ENCODE measurements around the gene TRAM2.

DNA sequence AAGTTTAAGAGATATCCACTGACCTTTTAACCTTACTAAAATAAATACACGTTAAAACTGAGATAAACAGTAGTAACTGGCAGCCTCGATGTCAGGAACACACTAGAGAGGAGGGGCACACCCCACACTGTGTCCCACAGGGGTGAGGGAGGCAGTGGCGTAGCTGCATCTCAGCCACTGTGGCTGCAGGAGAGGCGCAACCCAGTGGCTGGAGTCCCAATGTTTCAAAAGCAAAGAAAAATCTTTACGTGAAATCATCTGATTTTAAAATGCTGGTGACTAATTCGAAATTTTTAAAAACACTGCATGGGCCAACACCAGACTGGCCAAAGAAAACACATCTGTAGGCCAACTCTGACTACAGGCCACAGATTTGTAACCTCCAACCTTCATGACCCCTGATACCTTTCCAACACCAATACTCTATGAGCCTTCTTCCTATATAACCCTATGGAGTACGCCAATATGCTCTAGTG is 54.7 kb downstream of the TRAM2 start:
- TF ChIP-seq CTCF (IDR thresholded peaks at IDR 0.05; ENCODE audit: insufficient read depth, low read length, poor library complexity, severe bottlenecking) (no peak), EZH2phosphoT487 (conservative IDR thresholded peaks at IDR 0.05; ENCODE audit: low read length) (no peak)
